ENCODE measurements around the gene PAFAH2.

The PAFAH2 gene

DNA sequence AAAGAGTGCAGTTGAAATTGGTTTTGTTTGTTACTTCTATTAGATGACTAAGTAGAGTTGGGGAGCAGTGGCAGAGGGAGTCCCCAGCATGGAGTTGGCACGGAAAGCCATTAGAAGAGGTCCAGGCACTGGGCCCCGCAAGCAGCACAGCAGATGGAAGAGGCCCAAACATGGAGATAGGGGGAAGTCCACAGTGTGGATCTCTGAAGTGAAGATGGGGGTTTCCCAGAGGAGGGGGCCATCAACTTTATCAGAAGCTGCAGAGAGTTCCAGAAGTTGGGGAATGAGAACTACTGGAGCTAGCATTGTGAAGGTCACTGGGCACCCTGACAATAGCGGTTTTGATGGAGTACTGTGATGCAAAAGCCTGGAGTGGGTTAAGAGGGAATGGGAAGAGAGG lies 30.6 kb downstream of the PAFAH2 start:
- Histone ChIP-seq H2AFZ (ENCODE audit: low read length) (no peak overlapping the region), H3K4me1 (ENCODE audit: low read length) (no peaks in the 10 kb centered on the region), H3K36me3 (replicated peaks; ENCODE audit: insufficient read depth, low read length) (no peaks in the 10 kb centered on the region), H3F3A (ENCODE audit: insufficient read depth, low read length) (no peaks in the 10 kb centered on the region), H3K27ac (ENCODE audit: low read length) (no peak overlapping the region), H3K4me3 (ENCODE audit: low read length) (no peak overlapping the region), H3K4me2 (ENCODE audit: low read depth, low read length) (no peak overlapping the region), H3K9ac (ENCODE audit: low read length) (no peak overlapping the region), H3K79me2 (ENCODE audit: low read length) (no peaks in the 10 kb centered on the region), H3K27me3 (replicated peaks; ENCODE audit: insufficient read depth, low read length) (no peaks in the 10 kb centered on the region), H3K9me3 (replicated peaks; ENCODE audit: insufficient read depth, low read length) (no peaks in the 10 kb centered on the region), H3K9me2 (replicated peaks; ENCODE audit: insufficient read depth, low read length) (no peaks in the 10 kb centered on the region), H4K20me1 (ENCODE audit: insufficient read depth, low read length) (no peaks in the 10 kb centered on the region)
- TF ChIP-seq, protein P1, sequence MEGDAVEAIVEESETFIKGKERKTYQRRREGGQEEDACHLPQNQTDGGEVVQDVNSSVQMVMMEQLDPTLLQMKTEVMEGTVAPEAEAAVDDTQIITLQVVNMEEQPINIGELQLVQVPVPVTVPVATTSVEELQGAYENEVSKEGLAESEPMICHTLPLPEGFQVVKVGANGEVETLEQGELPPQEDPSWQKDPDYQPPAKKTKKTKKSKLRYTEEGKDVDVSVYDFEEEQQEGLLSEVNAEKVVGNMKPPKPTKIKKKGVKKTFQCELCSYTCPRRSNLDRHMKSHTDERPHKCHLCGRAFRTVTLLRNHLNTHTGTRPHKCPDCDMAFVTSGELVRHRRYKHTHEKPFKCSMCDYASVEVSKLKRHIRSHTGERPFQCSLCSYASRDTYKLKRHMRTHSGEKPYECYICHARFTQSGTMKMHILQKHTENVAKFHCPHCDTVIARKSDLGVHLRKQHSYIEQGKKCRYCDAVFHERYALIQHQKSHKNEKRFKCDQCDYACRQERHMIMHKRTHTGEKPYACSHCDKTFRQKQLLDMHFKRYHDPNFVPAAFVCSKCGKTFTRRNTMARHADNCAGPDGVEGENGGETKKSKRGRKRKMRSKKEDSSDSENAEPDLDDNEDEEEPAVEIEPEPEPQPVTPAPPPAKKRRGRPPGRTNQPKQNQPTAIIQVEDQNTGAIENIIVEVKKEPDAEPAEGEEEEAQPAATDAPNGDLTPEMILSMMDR (IDR thresholded peaks at IDR 0.05; ENCODE audit: low read length), result no peak
- no peak for TF ChIP-seq EZH2 (optimal IDR thresholded peaks at IDR 0.05; ENCODE audit: low read depth, low read length)
- TF ChIP-seq EZH2phosphoT487 (IDR thresholded peaks at IDR 0.05; ENCODE audit: low read length), result no peak
- no peak for DNase-seq

DNA sequence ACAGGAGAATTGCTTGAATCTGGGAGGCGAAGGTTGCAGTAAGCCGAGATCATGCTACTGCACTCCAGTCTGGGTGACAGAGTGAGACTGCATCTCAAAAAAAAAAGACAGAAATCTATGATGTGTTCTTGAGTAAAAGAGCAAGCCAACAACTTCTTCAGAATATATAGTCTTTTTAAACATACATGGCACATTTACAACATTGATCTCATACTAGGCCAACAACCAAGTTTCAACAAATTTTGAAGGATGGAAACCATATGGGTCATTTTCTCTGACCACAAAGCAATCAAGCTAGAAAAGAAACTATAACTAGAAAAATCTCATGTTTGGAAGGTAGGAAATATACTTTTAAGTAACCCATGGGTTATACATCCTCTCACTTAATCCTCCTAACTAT lies 38.3 kb downstream of the PAFAH2 start:
- no peak for DNase-seq
- no peaks in the 10 kb centered on the region for H3K27me3 ChIP-seq (replicated peaks; ENCODE audit: insufficient read depth, low read length)
- H3K4me2 ChIP-seq (ENCODE audit: low read depth, low read length), result no peak overlapping the region

DNA sequence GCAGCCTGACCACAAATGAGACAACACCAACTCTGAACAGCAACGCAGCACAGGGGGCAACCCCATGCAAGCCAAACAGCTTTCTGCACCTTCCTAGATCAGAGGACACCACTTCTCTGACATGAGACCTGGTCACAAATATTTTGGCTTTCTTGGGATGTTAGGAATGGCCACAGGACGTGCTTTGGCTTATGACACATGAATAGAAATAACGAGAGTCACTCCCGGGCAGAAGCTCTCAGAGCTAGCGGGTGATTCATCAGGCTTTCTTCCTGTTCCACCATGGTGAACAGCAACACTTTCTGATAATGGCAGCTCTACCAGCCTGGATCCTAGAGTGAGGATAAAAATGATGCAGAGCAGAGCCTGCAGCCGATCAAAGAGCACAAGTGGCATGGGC lies 39.4 kb downstream of the PAFAH2 start:
- Histone ChIP-seq H3K27ac (ENCODE audit: low read length) (no peak overlapping the region), H3K9me2 (replicated peaks; ENCODE audit: insufficient read depth, low read length) (no peaks in the 10 kb centered on the region), H3K9ac (ENCODE audit: low read length) (no peak overlapping the region), H3K4me1 (ENCODE audit: low read length) (no peaks in the 10 kb centered on the region), H2AFZ (ENCODE audit: low read length) (no peak overlapping the region), H3K4me2 (ENCODE audit: low read depth, low read length) (no peak overlapping the region), H3K4me3 (ENCODE audit: low read length) (no peak overlapping the region), H3K36me3 (replicated peaks; ENCODE audit: insufficient read depth, low read length) (no peaks in the 10 kb centered on the region), H3K9me3 (replicated peaks; ENCODE audit: insufficient read depth, low read length) (no peaks in the 10 kb centered on the region), H3F3A (ENCODE audit: insufficient read depth, low read length) (no peaks in the 10 kb centered on the region), H4K20me1 (ENCODE audit: insufficient read depth, low read length) (no peaks in the 10 kb centered on the region), H3K27me3 (replicated peaks; ENCODE audit: insufficient read depth, low read length) (no peaks in the 10 kb centered on the region), H3K79me2 (ENCODE audit: low read length) (no peaks in the 10 kb centered on the region)
- TF ChIP-seq EZH2phosphoT487 (IDR thresholded peaks at IDR 0.05; ENCODE audit: low read length) (no peak), EZH2 (optimal IDR thresholded peaks at IDR 0.05; ENCODE audit: low read depth, low read length) (no peak)
- TF ChIP-seq, protein P1 (IDR thresholded peaks at IDR 0.05; ENCODE audit: low read length), result no peak
- no peak for DNase-seq

More for the DNA sequence above, 38.3 kb downstream of the PAFAH2 start:
- Histone ChIP-seq H3K79me2 (ENCODE audit: low read length) (no peaks in the 10 kb centered on the region), H3K27ac (ENCODE audit: low read length) (no peak overlapping the region), H3K9ac (ENCODE audit: low read length) (no peak overlapping the region), H3F3A (ENCODE audit: insufficient read depth, low read length) (no peaks in the 10 kb centered on the region), H4K20me1 (ENCODE audit: insufficient read depth, low read length) (no peaks in the 10 kb centered on the region), H3K4me1 (ENCODE audit: low read length) (no peaks in the 10 kb centered on the region), H3K4me3 (ENCODE audit: low read length) (no peak overlapping the region), H3K36me3 (replicated peaks; ENCODE audit: insufficient read depth, low read length) (no peaks in the 10 kb centered on the region), H2AFZ (ENCODE audit: low read length) (no peak overlapping the region), H3K9me3 (replicated peaks; ENCODE audit: insufficient read depth, low read length) (no peaks in the 10 kb centered on the region), H3K9me2 (replicated peaks; ENCODE audit: insufficient read depth, low read length) (no peaks in the 10 kb centered on the region)
- TF ChIP-seq EZH2phosphoT487 (IDR thresholded peaks at IDR 0.05; ENCODE audit: low read length) (no peak), EZH2 (optimal IDR thresholded peaks at IDR 0.05; ENCODE audit: low read depth, low read length) (no peak)
- TF ChIP-seq, protein P1 (IDR thresholded peaks at IDR 0.05; ENCODE audit: low read length), result no peak
